Head of caudate nucleus (tissue), 42 donors: ENCODE data around the gene COMMD10.
A peak's percentile ranks its signal among the peaks of the same experiment; 100 is the strongest.

Source experiments
- DNase-seq, 42 donors: peaks; one replicate each; pipeline versions ENCODE4 v3.0.0 to v3.0.0-alpha.2; 2020 to 2021; ENCODE audit warnings: mixed read lengths in 7 of 42
- intact Hi-C: fragments of 100-400 bp; cut with DNase I; formaldehyde crosslinking; loops from one replicate; pipeline ENCODE4 v1.15.0; 2022

Gene COMMD10

GRCh38 chr5:116159006-116159405, 74.2 kb downstream of the COMMD10 start:
- intact Hi-C loops = no loop called here

GRCh38 chr5:116174111-116174510, 89.3 kb downstream of the COMMD10 start:
- no peak for DNase-seq
- intact Hi-C loops = no loop called here

More at GRCh38 chr5:116159006-116159405, 74.2 kb downstream of the COMMD10 start:
- DNase-seq = no peak

- DNase-seq = no peak
- intact Hi-C loops = no loop called here
These were observed 91.3 kb downstream of the COMMD10 start for GRCh38 chr5:116176121-116176520.

- intact Hi-C loops = no loop called here
- DNase-seq = no peak
These were observed 94.1 kb downstream of the COMMD10 start for GRCh38 chr5:116178925-116179324.

GRCh38 chr5:116209166-116209565, 124.3 kb downstream of the COMMD10 start:
- DNase-seq = no peak
- intact Hi-C loops = no loop called here

- DNase-seq = no peak
- intact Hi-C loops = no loop called here
These were observed 127.4 kb downstream of the COMMD10 start for GRCh38 chr5:116212225-116212624.

- DNase-seq = no peak
- intact Hi-C loops = no loop called here
These were observed 131.4 kb downstream of the COMMD10 start for GRCh38 chr5:116216246-116216645.

GRCh38 chr5:116225281-116225922, 140.6 kb downstream of the COMMD10 start:
- intact Hi-C loops = no loop called here
- DNase-seq = no peak

- intact Hi-C loops = no loop called here
These were observed 144.4 kb downstream of the COMMD10 start for GRCh38 chr5:116229131-116229689.

GRCh38 chr5:116231288-116231687, 146.5 kb downstream of the COMMD10 start:
- no peak for DNase-seq
- intact Hi-C loops = no loop called here

More at GRCh38 chr5:116229131-116229689, 144.4 kb downstream of the COMMD10 start:
- DNase-seq = no peak

GRCh38 chr5:116234681-116235080, 149.9 kb downstream of the COMMD10 start:
- peak in 19 of 42 donors; percentile 6 to 64 (median 19) for DNase-seq
- intact Hi-C loops = no loop called here

GRCh38 chr5:116237917-116238500, 153.2 kb downstream of the COMMD10 start:
- no peak for DNase-seq
- intact Hi-C loops = no loop called here

GRCh38 chr5:116242343-116242742, 157.5 kb downstream of the COMMD10 start:
- no peak for DNase-seq
- intact Hi-C loops = no loop called here

- DNase-seq = no peak
- intact Hi-C loops = no loop called here
These were observed 163.6 kb downstream of the COMMD10 start for GRCh38 chr5:116248432-116248831.

GRCh38 chr5:116249648-116250047, 164.8 kb downstream of the COMMD10 start:
- no peak for DNase-seq
- intact Hi-C loops = no loop called here

- intact Hi-C loops = no loop called here
- no peak for DNase-seq
These were observed 171.9 kb downstream of the COMMD10 start for GRCh38 chr5:116256717-116257116.

- DNase-seq = no peak
- intact Hi-C loops = no loop called here
These were observed 180.6 kb downstream of the COMMD10 start for GRCh38 chr5:116265471-116265870.

GRCh38 chr5:116271446-116272025, 186.7 kb downstream of the COMMD10 start:
- intact Hi-C loops = no loop called here

GRCh38 chr5:116272281-116272941, 187.6 kb downstream of the COMMD10 start:
- no peak for DNase-seq
- intact Hi-C loops = no loop called here

More at GRCh38 chr5:116271446-116272025, 186.7 kb downstream of the COMMD10 start:
- no peak for DNase-seq
